HTERT RPE-1 (cell line): ENCODE measurements around the gene MED1.
"Not testable (repeated sequence)": the region's sequence is repeated elsewhere in the genome, so short reads cannot be mapped to it uniquely, and the experiment has no call there.

Experiments
- in situ Hi-C: fragments of 300-500 bp; cut with MboI; formaldehyde crosslinking; loops from 4 replicates; pipeline ENCODE4 v1.14.3; 2020; ENCODE audit warnings: low sequenced_read_pairs

MED1 gene

GRCh38 chr17:39416141-39416540, 34.9 kb downstream of the MED1 start:
- in situ Hi-C loops: no loop called here

- in situ Hi-C loops: no loop called here
These were observed 40.8 kb downstream of the MED1 start for GRCh38 chr17:39410279-39410678.

GRCh38 chr17:39408360-39408759, 42.7 kb downstream of the MED1 start:
- in situ Hi-C loops: no loop called here

DNA sequence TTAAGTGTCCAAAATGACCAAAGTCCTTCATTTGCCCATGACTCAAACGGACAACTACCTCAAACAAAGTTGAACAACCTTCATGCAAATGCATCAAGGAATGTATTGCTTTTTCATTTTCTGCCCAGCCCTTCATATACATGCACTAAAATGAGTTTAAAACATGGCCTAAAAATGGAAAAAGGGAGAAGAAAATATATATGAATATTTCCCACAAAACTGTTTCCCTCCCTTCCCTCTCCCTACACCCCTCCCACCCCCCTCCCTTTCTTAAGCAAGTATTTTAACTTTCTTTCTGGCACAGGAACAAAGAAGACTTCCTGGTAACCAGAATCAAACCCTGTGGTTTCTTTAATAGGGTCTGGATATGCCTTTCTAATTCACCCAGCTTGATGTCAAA, 44.1 kb downstream of the MED1 start:
- in situ Hi-C loops: no loop called here

GRCh38 chr17:39405436-39405835, 45.6 kb downstream of the MED1 start:
- in situ Hi-C loops: no loop called here

- in situ Hi-C loops: no loop called here
These were observed 46.3 kb downstream of the MED1 start for GRCh38 chr17:39404542-39405378.

GRCh38 chr17:39402890-39403605, 48.0 kb downstream of the MED1 start:
- in situ Hi-C loops: no loop called here

- in situ Hi-C loops: no loop called here
These were observed 48.7 kb downstream of the MED1 start for GRCh38 chr17:39402244-39402889.

DNA sequence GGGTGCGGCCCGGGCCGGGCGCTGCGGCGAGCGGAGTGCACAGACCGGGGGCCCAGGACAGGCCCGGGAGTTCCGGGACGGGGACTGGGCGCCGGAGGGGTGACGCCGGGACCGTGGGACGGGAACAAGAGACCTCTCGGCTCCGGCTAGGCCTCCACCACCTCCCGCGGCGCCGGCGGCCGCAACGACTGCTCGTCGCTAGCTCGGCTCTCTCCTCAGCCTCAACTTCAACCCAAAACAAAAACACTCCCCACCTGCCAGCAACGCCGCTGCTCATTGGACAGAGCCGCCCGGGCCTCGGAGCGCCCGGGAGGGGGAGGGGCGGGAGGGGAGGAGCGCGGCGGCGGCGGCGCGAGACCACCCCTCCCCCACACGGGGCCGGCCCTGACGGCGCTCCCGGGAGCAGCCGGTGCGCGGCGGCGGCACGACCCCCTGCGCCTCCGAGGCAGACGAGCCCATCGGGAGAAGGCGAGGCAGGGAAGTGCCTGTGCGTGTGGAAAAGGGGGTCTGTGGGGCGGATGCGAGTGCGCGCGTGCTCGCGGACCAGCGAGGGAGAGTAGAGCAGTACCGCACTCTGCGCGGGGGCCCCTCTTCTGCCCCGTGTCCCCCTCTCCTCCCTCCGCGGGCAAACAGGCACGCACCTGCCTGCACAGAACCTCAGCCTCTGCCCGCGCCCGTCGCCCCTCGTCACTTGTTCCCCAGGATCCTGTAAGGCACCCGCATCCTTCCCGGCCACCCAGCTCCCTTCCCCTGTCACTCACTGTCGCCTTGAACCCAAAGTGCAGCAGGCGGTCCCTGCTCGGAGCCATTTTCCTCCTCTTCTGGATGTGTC, 49.4 kb downstream of the MED1 start, which contains the start of gene FBXL20:
TSS of gene FBXL20 (minus strand) at position 215 of the 832 bp plus-strand sequence. CDS start 224 bp downstream, outside the sequence.
- in situ Hi-C loops: no loop called here

DNA sequence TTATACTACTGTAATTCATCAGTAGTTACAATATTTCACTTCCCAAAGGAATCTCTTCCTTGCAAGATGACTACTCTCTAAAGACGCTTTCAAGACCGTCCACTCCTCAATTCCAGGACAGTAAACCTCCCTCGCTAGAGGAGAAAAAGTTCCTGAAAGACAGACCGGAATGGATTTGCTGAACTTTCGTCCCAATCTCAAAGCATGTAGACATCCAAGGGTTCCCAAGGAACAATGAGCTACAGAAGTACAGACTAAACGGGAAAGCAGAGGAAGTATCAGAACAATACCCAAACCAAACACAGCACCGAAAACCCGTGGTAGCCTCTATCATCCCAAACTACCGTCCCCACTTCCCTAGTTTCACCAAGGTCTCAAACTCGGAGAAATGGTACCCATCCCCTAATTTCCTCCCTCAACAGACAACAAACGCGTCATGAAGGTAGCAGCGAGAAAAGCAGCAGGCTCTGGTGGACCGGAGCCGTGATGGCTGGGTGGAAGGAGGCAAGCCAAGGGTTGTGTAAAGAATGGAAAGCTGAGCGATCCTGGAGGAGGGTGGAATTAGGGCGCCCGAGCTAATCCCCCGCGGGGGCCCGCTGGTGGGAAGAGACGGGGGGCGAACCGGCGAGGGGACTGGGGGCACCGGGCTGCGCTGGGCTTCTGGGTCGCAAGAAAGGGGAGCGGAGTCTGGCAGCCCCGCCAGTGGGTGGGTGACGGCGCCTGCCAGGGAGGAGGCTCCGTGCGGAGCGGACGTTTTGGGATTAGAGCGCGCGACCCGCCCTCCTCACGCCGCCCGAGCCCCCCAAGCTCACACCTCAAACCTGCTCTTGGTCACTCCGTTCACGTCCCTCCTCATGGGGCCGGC, 50.3 kb downstream of the MED1 start:
- in situ Hi-C loops: no loop called here

DNA sequence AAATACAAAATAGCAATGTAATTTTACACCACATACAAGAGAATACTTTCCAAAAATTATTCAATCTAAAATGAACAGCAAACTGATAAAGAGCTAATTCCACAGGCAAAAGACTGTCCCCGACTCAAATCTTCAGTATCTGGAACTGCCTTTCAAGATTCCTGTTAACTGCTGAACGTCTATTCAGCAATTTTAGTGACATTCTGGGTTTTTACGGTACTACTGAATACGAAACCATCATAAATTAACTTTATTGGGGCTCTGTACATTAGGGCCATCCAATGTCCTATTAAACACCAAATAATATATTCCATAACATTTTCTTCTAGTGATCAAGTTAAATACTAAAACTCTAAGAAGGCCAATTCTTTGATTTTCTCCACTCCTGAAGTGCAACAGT, 51.3 kb downstream of the MED1 start:
- in situ Hi-C loops: no loop called here

- in situ Hi-C loops: no loop called here
These were observed 57.3 kb downstream of the MED1 start for GRCh38 chr17:39393736-39394135.

DNA sequence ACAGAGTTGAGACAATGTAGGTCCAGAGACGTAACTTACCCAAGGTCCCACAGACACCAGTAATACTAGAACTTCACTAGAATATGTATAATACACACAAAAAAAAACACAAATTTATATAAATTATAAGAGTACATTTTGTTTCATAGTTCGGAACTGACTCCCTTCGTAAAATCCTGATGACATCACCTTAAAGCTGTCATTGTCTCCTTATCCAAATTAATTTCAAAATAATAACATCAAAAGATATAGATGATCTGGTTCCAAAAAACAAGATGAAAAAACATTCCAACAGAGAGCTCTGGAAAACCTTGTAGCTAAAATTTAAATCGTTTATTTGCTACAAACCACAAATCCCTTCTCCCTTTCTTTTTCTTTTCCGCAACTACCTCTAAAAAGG, 59.6 kb downstream of the MED1 start:
- in situ Hi-C loops: no loop called here

GRCh38 chr17:39385040-39385439, 66.0 kb downstream of the MED1 start:
- in situ Hi-C loops: no loop called here

- in situ Hi-C loops: no loop called here
These were observed 70.9 kb downstream of the MED1 start for GRCh38 chr17:39380144-39380543.

DNA sequence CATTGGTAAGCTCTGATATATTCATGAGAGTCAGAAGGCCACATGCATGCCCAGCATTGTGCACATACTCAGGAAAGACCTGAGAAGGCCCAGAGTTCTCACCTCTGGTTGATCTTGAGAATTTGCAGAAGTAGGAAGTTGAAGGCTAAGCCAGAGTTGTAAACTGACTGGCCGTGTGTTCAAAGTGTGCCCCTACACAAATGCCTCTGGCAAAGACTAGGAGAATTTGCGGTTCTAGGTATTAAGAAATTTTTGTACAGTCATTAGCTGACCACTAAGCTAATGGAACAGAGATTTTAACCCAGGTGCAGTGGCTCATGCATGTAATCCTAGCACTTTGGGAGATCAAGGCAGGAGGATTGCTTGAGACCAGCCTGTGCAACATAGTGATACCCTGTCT, 74.6 kb downstream of the MED1 start:
- in situ Hi-C loops: no loop called here

DNA sequence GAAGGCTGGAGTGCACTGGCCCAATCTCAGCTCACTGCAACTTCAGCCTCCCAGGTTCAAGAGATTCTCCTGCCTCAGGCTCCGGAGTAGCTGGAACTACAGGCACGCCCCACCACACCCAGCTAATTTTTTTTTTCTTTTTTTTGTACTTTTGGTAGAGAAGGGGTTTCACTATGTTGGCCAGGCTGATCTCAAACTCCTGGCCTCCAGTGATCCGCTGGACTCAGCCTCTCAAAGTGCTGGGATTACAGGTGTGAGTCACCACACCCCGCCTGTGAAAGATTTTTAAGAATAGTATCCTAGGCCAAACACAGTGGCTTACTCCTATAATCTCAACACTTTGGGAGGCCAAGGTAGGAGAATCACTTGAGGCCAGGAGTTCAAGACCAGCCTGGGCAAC, 83.3 kb downstream of the MED1 start:
- in situ Hi-C loops: not testable (repeated sequence)

DNA sequence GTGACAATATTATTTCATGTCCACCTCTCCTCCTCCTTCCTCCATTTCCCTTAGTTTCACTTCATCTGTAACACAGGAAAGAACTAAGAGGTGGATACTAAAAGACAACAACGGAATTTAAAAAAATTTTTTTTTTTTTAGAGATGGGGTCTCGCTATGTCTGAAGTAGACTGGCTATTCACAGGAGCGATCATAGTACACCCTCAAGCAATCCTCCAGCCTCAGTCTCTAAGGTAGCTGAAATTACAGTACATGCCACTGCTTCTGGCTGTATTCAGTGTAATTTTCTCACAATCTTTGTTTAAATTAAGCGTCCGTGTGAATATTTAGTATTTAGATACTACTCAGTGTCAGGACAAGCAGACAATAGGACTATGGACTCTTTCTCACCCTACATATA, 85.2 kb downstream of the MED1 start:
- in situ Hi-C loops: no loop called here

GRCh38 chr17:39365242-39365641, 85.8 kb downstream of the MED1 start:
- in situ Hi-C loops: no loop called here
